A549 (cell line): Measurements from ENCODE around the gene ABCC3. TPM values are rescaled to one million over a fixed set of nuclear protein-coding genes. Genes with fewer than 3 reads are reported as not detected.

Experiments
- ATAC-seq, 2 experiments: fragments of 200-7000 bp in 1 of 2; fragments of >200 bp in 1 of 2; cut with Nextera tagmentation in 1 of 2; cut with Tn5 transposase in 1 of 2; 3 replicates each; pipeline versions ENCODE4 v1.8.0 to v1.9.1; 2018 to 2020; ENCODE audit warnings: mild to moderate bottlenecking in 1 of 2, moderate library complexity in 1 of 2
- CTCF ChIA-PET: fragments of 300-600 bp; sonication (Branson Sonifier 250); formaldehyde crosslinking; extraction: SDS; loops from one replicate; lab custom pipeline; 2021; ENCODE audit warnings: antibody characterized with exemption, inconsistent platforms; lab: Yijun Ruan, JAX
- POLR2A ChIA-PET: fragments of 350-600 bp; formaldehyde crosslinking; extraction: SDS; loops from one replicate; lab custom pipeline; 2021; ENCODE audit warnings: antibody characterized with exemption, inconsistent platforms; lab: Yijun Ruan, JAX
- DNase-seq, 2 experiments: peaks; one replicate each; pipeline versions ENCODE4 v3.0.0 to v3.0.0-alpha.2; 2011 to 2016; ENCODE audit warnings: low read depth in 1 of 2, low spot score in 1 of 2
- FAIRE-seq: peaks from 2 replicates; lab custom pipeline; 2011; peaks lifted over from hg19 to GRCh38; lab: Jason Lieb, UNC
- H3K27ac ChIP-seq, 2 experiments: fragments of >200 bp; sonication (Bioruptor Twin); formaldehyde crosslinking; 3 replicates each; pipeline ENCODE4 v1.5.1; 2016 to 2017
- H3K4me1 ChIP-seq: fragments of >200 bp; sonication (Bioruptor Twin); formaldehyde crosslinking; 3 replicates; pipeline ENCODE4 v1.6.1; 2016
- H3K4me2 ChIP-seq: fragments of >200 bp; sonication (Bioruptor Twin); formaldehyde crosslinking; 3 replicates; pipeline ENCODE4 v1.6.1; 2016
- H3K4me3 ChIP-seq: fragments of >200 bp; sonication (Bioruptor Twin); formaldehyde crosslinking; 3 replicates; pipeline ENCODE4 v1.5.1; 2016
- H3K9me3 ChIP-seq: fragments of >200 bp; sonication (Bioruptor Twin); formaldehyde crosslinking; 3 replicates; pipeline ENCODE4 v1.6.1; 2016
- BHLHE40 ChIP-seq: IDR thresholded peaks from 2 replicates; pipeline ENCODE4 v1.6.1; 2012; ENCODE audit warnings: low read depth, low read length, inconsistent platforms
- CBX2 ChIP-seq: fragments of 200-600 bp; sonication (generic); IDR thresholded peaks from 2 replicates; pipeline ENCODE4 v1.6.1; 2016; ENCODE audit warnings: low read depth, mild to moderate bottlenecking, borderline replicate concordance
- CEBPB ChIP-seq, 2 experiments: fragments of >200 bp in 1 of 2; sonication (Bioruptor Twin) in 1 of 2; formaldehyde crosslinking in 1 of 2; IDR thresholded peaks; 2 replicates each; pipeline ENCODE4 v1.6.1; 2012 to 2016
- CHD2 ChIP-seq: fragments of 150-350 bp; IDR thresholded peaks from 2 replicates; pipeline ENCODE4 v1.6.1; 2014; ENCODE audit warnings: low read length; ENCODE audit not compliant: partially characterized antibody
- CHD4 ChIP-seq: fragments of 200-600 bp; sonication (generic); IDR thresholded peaks from 2 replicates; pipeline ENCODE4 v1.6.1; 2016; ENCODE audit warnings: antibody characterized with exemption, mild to moderate bottlenecking, borderline replicate concordance
- E2F6 ChIP-seq: IDR thresholded peaks from 2 replicates; pipeline ENCODE4 v1.6.1; 2012; ENCODE audit warnings: low read depth, borderline replicate concordance
- EHMT2 ChIP-seq: fragments of 200-600 bp; sonication (generic); IDR thresholded peaks from 2 replicates; pipeline ENCODE4 v1.6.1; 2016; ENCODE audit warnings: antibody characterized with exemption, low read depth, mild to moderate bottlenecking, moderate library complexity
- ESRRA ChIP-seq: fragments of 150-350 bp; IDR thresholded peaks from 2 replicates; pipeline ENCODE4 v1.6.1; 2014; ENCODE audit warnings: mild to moderate bottlenecking, low read length, borderline replicate concordance
- FOSB ChIP-seq: fragments of 250-450 bp; sonication (Bioruptor Pico); IDR thresholded peaks from 2 replicates; pipeline ENCODE4 v1.5.0; 2020; ENCODE audit warnings: mild to moderate bottlenecking, moderate library complexity
- GATA3 ChIP-seq: IDR thresholded peaks from 2 replicates; pipeline ENCODE4 v1.6.1; 2012; ENCODE audit warnings: borderline replicate concordance
- HOXA7 ChIP-seq: fragments of 250-450 bp; sonication (Bioruptor Pico); IDR thresholded peaks from 2 replicates; pipeline ENCODE4 v1.5.0; 2020; ENCODE audit warnings: mild to moderate bottlenecking, moderate library complexity
- HOXB13 ChIP-seq: fragments of 250-450 bp; sonication (Bioruptor Pico); IDR thresholded peaks from 2 replicates; pipeline ENCODE4 v1.5.0; 2020; ENCODE audit warnings: low read depth, mild to moderate bottlenecking, moderate library complexity
- JUN ChIP-seq, 2 experiments: fragments of >200 bp; sonication (Bioruptor Twin); formaldehyde crosslinking; IDR thresholded peaks; 2 replicates in 1 of 2; 3 replicates in 1 of 2; pipeline ENCODE4 v1.6.1; 2016 to 2017
- KDM5A ChIP-seq: fragments of 200-600 bp; sonication (generic); IDR thresholded peaks from 2 replicates; pipeline ENCODE4 v1.6.1; 2016; ENCODE audit warnings: antibody characterized with exemption, mild to moderate bottlenecking
- MAFK ChIP-seq: fragments of 450-650 bp; IDR thresholded peaks from 2 replicates; pipeline ENCODE4 v1.6.1; 2014; ENCODE audit not compliant: partially characterized antibody
- MAX ChIP-seq: IDR thresholded peaks from 2 replicates; pipeline ENCODE4 v1.6.1; 2012
- MYC ChIP-seq: IDR thresholded peaks from 2 replicates; pipeline ENCODE4 v1.6.1; 2012; ENCODE audit warnings: mild to moderate bottlenecking, inconsistent platforms, low read length, improper control_type of control experiment, borderline replicate concordance
- NFE2L2 ChIP-seq: fragments of 150-350 bp; conservative IDR thresholded peaks from 2 replicates; pipeline ENCODE4 v1.6.1; 2014; ENCODE audit warnings: low read length
- NPAS2 ChIP-seq: fragments of 250-450 bp; sonication (Bioruptor Pico); IDR thresholded peaks from 2 replicates; pipeline ENCODE4 v1.8.0; 2022; ENCODE audit warnings: mild to moderate bottlenecking, moderate library complexity, borderline replicate concordance
- NR3C1 ChIP-seq: fragments of >200 bp; sonication (Bioruptor Twin); formaldehyde crosslinking; IDR thresholded peaks from 3 replicates; pipeline ENCODE4 v1.6.1; 2017
- POLR2AphosphoS2 ChIP-seq: conservative IDR thresholded peaks from 2 replicates; pipeline ENCODE4 v1.6.1; 2012; ENCODE audit warnings: low read length, improper control_type of control experiment, inconsistent platforms
- RAD21 ChIP-seq, 2 experiments: fragments of >200 bp in 1 of 2; sonication (Bioruptor Twin) in 1 of 2; formaldehyde crosslinking in 1 of 2; IDR thresholded peaks in 1 of 2; conservative IDR thresholded peaks in 1 of 2; 2 replicates in 1 of 2; 3 replicates in 1 of 2; pipeline ENCODE4 v1.6.1; 2012 to 2018; ENCODE audit warnings: inconsistent platforms in 1 of 2
- REST ChIP-seq: fragments of 200-600 bp; sonication (generic); IDR thresholded peaks from 2 replicates; pipeline ENCODE4 v1.6.1; 2016; ENCODE audit warnings: antibody characterized with exemption, mild to moderate bottlenecking, moderate library complexity
- RFX5 ChIP-seq: fragments of 450-650 bp; IDR thresholded peaks from 2 replicates; pipeline ENCODE4 v1.7.1; 2014; ENCODE audit warnings: antibody characterized with exemption, mild to moderate bottlenecking, moderate library complexity
- RNF2 ChIP-seq: fragments of 200-600 bp; sonication (generic); IDR thresholded peaks from 2 replicates; pipeline ENCODE4 v1.6.1; 2016; ENCODE audit warnings: low read depth, mild to moderate bottlenecking, antibody characterized with exemption, moderate library complexity, borderline replicate concordance
- SMC3 ChIP-seq: fragments of >200 bp; sonication (Bioruptor Twin); formaldehyde crosslinking; IDR thresholded peaks from 3 replicates; pipeline ENCODE4 v1.6.1; 2018; ENCODE audit warnings: inconsistent platforms
- SREBF2 ChIP-seq: fragments of 450-650 bp; IDR thresholded peaks from 2 replicates; pipeline ENCODE4 v1.6.1; 2014; ENCODE audit warnings: mild to moderate bottlenecking, moderate library complexity
- TFCP2L1 ChIP-seq: fragments of 250-450 bp; sonication (Bioruptor Pico); IDR thresholded peaks from 2 replicates; pipeline ENCODE4 v1.5.0; 2021; ENCODE audit warnings: mild to moderate bottlenecking
- TP53 ChIP-seq: fragments of 250-450 bp; sonication (Bioruptor Pico); IDR thresholded peaks from 2 replicates; pipeline ENCODE4 v1.5.0; 2021; ENCODE audit warnings: mild to moderate bottlenecking, moderate library complexity
- USF2 ChIP-seq: fragments of 450-650 bp; IDR thresholded peaks from 2 replicates; pipeline ENCODE4 v1.6.1; 2014; ENCODE audit warnings: antibody characterized with exemption
- ZSCAN20 ChIP-seq: fragments of 250-450 bp; sonication (Bioruptor Pico); IDR thresholded peaks from 2 replicates; pipeline ENCODE4 v1.8.0; 2022; ENCODE audit warnings: mild to moderate bottlenecking, moderate library complexity
- WGBS: methylation state at CpG from one replicate; pipeline ENCODE4 v1.1.6; 2017; ENCODE audit errors: missing lambda C conversion rate; 5-methylcytosine and 5-hydroxymethylcytosine counted together
- polyA plus RNA-seq, 4 experiments: library from polyadenylated mRNA; depleted of rRNA in 3 of 4; stranded (reverse); fragments of >200 nt; fragmentation: RNase III in 1 of 4; extraction: RNeasy Plus Mini Kit Qiagen cat#74134 plus additional on column Dnase treatment in 1 of 4; gene quantifications; 2 replicates in 3 of 4; 3 replicates in 1 of 4; pipeline ENCODE4 v1.2.3, GENCODE V29; 2011 to 2017
- TF ChIP-seq, protein P1 (sequence below): fragments of 250-450 bp; sonication (Bioruptor Pico); IDR thresholded peaks from 2 replicates; pipeline ENCODE4 v1.5.0; 2020; ENCODE audit warnings: low read depth, mild to moderate bottlenecking, moderate library complexity
- TF ChIP-seq, protein P2 (sequence below): fragments of >200 bp; sonication (Bioruptor Twin); formaldehyde crosslinking; IDR thresholded peaks from 3 replicates; pipeline ENCODE4 v1.6.1; 2016

ABCC3 gene
- polyA plus RNA-seq, 2 of the 4 experiments (the other 2 are of a cell fraction), result 248 to 342 TPM

DNA sequence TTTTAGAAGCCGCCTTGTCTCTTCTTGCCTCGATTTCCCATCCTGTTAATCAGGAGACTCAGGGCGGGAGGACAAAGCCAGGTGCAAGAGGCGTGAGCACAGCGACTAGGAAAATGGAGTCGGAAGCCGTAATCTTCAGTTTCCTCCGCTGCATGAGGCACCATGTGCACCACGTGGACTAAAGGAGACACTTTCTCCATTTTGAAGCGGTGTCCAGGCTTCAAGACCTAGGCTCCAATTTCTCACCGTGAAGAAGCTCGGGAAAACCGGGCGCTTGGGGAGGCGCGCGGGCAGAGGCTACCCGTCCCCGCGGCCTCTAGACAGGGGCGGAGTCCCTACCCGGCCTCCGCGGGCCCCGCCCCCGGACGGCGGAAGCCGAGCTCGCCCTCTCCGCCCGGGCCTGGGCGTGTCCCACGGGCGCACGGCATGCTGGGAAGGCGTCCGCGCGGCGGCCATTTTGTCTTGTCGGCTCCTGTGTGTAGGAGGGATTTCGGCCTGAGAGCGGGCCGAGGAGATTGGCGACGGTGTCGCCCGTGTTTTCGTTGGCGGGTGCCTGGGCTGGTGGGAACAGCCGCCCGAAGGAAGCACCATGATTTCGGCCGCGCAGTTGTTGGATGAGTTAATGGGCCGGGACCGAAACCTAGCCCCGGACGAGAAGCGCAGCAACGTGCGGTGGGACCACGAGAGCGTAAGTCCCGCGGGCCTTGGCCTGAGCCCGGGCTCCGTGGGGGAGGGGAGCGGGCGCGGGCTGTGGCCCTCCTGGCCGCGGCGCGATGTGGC lies 84.7 kb downstream of the ABCC3 start, which contains the start of gene LUC7L3:
Gene LUC7L3 (plus strand): TSS at position 460 of the 780 bp plus-strand sequence. CDS start 130 bp downstream, at position 590.
- DNase-seq (peak; percentile 95 to 98), FAIRE-seq (no peak), ATAC-seq (peak; percentile 92 to 95)
- POLR2A ChIA-PET, result interaction anchor here (0.6 to 1.4 kb wide), 31 partner anchors 9 to 434 kb away, joined by 3 to 23 read pairs (median 4); partner anchors contain the start of genes ANKRD40, CACNA1G, NME1 and SPATA20
- H3K4me1 ChIP-seq, result peaks cover 33% of the 10 kb centered on the region
- peak within 1 kb of the TSS; percentile 95 for H3K4me2 ChIP-seq
- CTCF ChIA-PET, result interaction anchor here (0.6 to 1.0 kb wide), 3 partner anchors 24 to 243 kb away, joined by 3 to 4 read pairs (median 3); partner anchors contain the start of gene RSAD1
- no peaks in the 10 kb centered on the region for H3K9me3 ChIP-seq
- peak within 1 kb of the TSS; percentile 85 to 95 for H3K27ac ChIP-seq
- WGBS, result 3% methylated on average over 44 of the region's 76 CpGs
- H3K4me3 ChIP-seq, result peak within 1 kb of the TSS; percentile 66
- no peak for TF ChIP-seq NR3C1
- TF ChIP-seq HOXB13 (CRISPR knock-in tag), result peak; percentile 98
- no peak for TF ChIP-seq ESRRA
- no peak for TF ChIP-seq SREBF2
- no peak for TF ChIP-seq KDM5A
- peak; percentile 74 for TF ChIP-seq CHD2
- TF ChIP-seq RAD21 (conservative IDR thresholded peaks at IDR 0.05 in 1 of 2, IDR thresholded peaks at IDR 0.05 in 1 of 2), result no peak
- TF ChIP-seq CBX2, result no peak
- TF ChIP-seq ZSCAN20, result peak; percentile 32
- TF ChIP-seq NFE2L2, result no peak
- peak; percentile 35 for TF ChIP-seq MAFK
- peak; percentile 30; the same call in 1 of the 2 replicates for TF ChIP-seq TP53 (CRISPR knock-in tag)
- TF ChIP-seq, protein P1, sequence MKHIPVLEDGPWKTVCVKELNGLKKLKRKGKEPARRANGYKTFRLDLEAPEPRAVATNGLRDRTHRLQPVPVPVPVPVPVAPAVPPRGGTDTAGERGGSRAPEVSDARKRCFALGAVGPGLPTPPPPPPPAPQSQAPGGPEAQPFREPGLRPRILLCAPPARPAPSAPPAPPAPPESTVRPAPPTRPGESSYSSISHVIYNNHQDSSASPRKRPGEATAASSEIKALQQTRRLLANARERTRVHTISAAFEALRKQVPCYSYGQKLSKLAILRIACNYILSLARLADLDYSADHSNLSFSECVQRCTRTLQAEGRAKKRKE (CRISPR knock-in tag), result peak; percentile 97
- no peak for TF ChIP-seq CHD4
- peak; percentile 59 for TF ChIP-seq REST
- TF ChIP-seq USF2, result peak; percentile 73
- TF ChIP-seq CEBPB (IDR thresholded peaks at IDR 0.05), result no peak
- TF ChIP-seq MAX, result peak; percentile 95
- TF ChIP-seq, protein P2, sequence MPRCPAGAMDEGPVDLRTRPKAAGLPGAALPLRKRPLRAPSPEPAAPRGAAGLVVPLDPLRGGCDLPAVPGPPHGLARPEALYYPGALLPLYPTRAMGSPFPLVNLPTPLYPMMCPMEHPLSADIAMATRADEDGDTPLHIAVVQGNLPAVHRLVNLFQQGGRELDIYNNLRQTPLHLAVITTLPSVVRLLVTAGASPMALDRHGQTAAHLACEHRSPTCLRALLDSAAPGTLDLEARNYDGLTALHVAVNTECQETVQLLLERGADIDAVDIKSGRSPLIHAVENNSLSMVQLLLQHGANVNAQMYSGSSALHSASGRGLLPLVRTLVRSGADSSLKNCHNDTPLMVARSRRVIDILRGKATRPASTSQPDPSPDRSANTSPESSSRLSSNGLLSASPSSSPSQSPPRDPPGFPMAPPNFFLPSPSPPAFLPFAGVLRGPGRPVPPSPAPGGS, result peak; percentile 95
- peak; percentile 83 to 99 for TF ChIP-seq JUN (IDR thresholded peaks at IDR 0.05)
- peak; percentile 95 for TF ChIP-seq MYC
- TF ChIP-seq TFCP2L1 (CRISPR knock-in tag), result peak; percentile 23; the same call in 1 of the 2 replicates
- peak; percentile 56; the same call in 1 of the 2 replicates for TF ChIP-seq RNF2
- TF ChIP-seq GATA3, result peak; percentile 3; the same call in 1 of the 2 replicates
- TF ChIP-seq FOSB (CRISPR knock-in tag), result 0 out of 2 replicates have a peak, but pooled peaks have one; percentile 53
- peak; percentile 89; the same call in 1 of the 2 replicates for TF ChIP-seq HOXA7
- peak; percentile 61; the same call in 1 of the 2 replicates for TF ChIP-seq NPAS2
- no peak for TF ChIP-seq EHMT2
- TF ChIP-seq BHLHE40, result no peak
- TF ChIP-seq POLR2AphosphoS2, result no peak
- 0 out of 3 replicates have a peak, but pooled peaks have one; percentile 23 for TF ChIP-seq SMC3
- peak; percentile 21; the same call in 1 of the 2 replicates for TF ChIP-seq RFX5
- TF ChIP-seq E2F6, result peak; percentile 90
